T-helper 2 cell treated with Interferon-gamma antibody and Interleukin-4, amounts not matched to agents 5 μg/mL and 100 μg/mL, for 36 hours (primary cell): Measurements from ENCODE around the gene NPAS3.

ENCODE experiments used
- DNase-seq: peaks from one replicate; pipeline ENCODE4 v3.0.0; 2021; ENCODE audit warnings: low spot score
- H3K27ac Mint-ChIP-seq: one replicate; pipeline ENCODE4 v1.8.0; 2021; ENCODE audit warnings: mild to moderate bottlenecking, mixed read lengths
- H3K27me3 Mint-ChIP-seq: one replicate; pipeline ENCODE4 v1.8.0; 2021; ENCODE audit warnings: low read depth, mixed read lengths
- H3K36me3 Mint-ChIP-seq: one replicate; pipeline ENCODE4 v1.8.0; 2021; ENCODE audit warnings: low read depth, mixed read lengths
- H3K4me1 Mint-ChIP-seq: one replicate; pipeline ENCODE4 v1.8.0; 2021; ENCODE audit warnings: low read depth, mixed read lengths
- H3K4me3 Mint-ChIP-seq: one replicate; pipeline ENCODE4 v1.8.0; 2022; ENCODE audit warnings: mild to moderate bottlenecking, moderate library complexity, mixed read lengths
- H3K9me3 Mint-ChIP-seq: one replicate; pipeline ENCODE4 v1.8.0; 2021; ENCODE audit warnings: mixed read lengths

The NPAS3 gene

DNA sequence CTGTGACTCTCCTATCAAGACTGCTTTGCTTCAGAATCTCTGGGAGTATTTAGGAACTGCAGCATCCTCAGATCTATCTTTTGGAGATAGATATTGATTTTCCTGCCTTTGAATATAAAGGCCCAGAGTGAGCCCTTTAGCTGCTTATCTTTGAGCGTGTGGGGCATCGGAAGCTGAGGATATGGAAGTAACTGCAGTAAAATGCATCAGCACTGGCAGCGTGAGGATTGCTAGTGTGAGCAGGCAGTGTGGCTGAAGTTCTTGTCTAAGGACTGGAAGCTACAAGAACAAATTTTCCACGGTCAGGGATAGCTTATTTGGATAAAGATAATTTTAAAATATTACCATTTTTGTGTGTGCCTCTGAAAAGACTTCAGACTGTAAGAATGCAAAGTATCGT is 474.7 kb downstream of the NPAS3 start:
- Mint-ChIP-seq H3K27me3 (peaks cover 5% of the 10 kb centered on the region), H3K4me3 (no peak overlapping the region), H3K9me3 (no peaks in the 10 kb centered on the region), H3K4me1 (no peaks in the 10 kb centered on the region), H3K36me3 (no peaks in the 10 kb centered on the region), H3K27ac (no peak overlapping the region)
- no peak for DNase-seq

DNA sequence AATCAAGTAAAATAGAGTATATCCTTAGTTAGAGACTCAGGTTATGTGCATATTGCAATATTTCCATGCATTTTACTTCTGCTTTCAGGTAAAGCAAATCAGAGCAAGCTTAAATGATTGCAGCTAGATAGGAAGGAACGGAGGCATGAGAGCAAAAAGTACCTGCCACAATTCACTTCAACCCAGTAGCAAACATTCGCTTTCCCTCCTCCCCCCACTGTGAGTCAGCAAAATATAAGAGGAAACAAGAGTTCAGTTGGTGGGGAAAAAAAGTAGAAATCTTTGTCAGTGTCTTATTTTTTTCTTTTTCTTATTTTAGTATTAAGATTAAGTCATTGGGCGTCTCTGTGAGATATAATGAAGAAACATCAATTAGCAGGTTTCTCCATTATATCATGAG is 475.4 kb downstream of the NPAS3 start:
- Mint-ChIP-seq H3K4me1 (no peaks in the 10 kb centered on the region), H3K27me3 (peaks cover 5% of the 10 kb centered on the region), H3K4me3 (no peak overlapping the region), H3K36me3 (no peaks in the 10 kb centered on the region), H3K9me3 (no peaks in the 10 kb centered on the region), H3K27ac (no peak overlapping the region)
- DNase-seq = no peak

DNA sequence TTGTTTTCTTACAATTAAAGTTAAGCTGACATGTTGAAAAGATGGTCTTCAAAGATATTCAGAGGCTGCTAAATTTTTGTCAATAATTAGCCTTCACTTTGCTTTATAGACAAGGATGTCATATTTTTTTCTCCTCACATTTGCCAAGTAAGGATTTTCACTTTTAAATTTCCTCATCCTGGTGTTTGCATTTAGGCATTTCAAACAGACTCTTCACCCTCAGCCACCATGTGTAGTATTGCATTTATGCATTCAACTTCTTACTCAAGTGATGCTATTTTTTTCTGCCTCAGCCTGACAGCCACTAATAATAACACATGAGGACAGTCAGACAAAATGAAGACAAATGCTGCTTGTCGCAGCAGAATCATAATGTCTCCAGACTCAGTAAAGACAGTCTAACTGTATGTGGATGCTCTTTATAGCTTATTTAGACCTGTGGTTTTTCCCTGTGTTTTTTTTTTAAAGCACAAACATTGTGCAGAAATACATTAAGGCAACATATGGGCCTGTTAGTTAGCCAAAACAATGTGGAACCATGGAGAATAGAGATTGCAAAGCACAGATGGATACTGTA is 481.5 kb downstream of the NPAS3 start:
- H3K4me1 Mint-ChIP-seq = no peaks in the 10 kb centered on the region
- H3K9me3 Mint-ChIP-seq = no peaks in the 10 kb centered on the region
- H3K36me3 Mint-ChIP-seq = no peaks in the 10 kb centered on the region
- no peak overlapping the region for H3K27ac Mint-ChIP-seq
- H3K27me3 Mint-ChIP-seq = no peaks in the 10 kb centered on the region
- H3K4me3 Mint-ChIP-seq = no peak overlapping the region
- no peak for DNase-seq

DNA sequence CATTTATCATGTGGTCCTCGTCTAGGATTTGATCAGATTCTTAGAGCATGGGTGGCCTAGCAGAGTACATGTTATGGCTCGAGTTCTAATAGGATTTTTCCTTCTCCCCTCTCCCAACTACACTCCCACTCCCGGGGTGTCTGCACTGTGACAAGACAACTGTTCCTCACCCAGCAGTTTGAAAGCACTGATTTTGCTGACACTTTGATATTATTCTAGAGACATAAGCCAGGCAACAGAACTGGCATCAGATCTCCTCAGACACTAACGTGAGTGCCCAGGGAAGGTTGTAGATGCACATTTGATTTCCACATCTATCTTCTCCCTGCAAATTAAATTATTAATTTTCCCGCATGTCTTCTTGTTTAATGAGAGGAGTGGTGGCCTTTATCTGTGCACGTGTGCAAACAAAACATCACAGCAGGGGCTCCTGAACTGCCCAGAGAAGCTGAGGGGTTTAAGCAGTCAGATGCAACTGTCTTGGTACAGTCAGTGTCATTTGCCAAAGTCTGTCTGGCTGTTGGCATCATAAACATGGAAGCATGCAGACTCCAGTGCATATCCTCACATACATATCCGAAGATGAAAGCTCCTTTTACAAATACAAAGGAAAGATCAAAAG is 491.8 kb downstream of the NPAS3 start:
- Mint-ChIP-seq H3K27ac (no peak overlapping the region), H3K27me3 (no peaks in the 10 kb centered on the region), H3K4me3 (no peak overlapping the region), H3K9me3 (no peaks in the 10 kb centered on the region), H3K36me3 (no peaks in the 10 kb centered on the region), H3K4me1 (no peaks in the 10 kb centered on the region)
- DNase-seq = no peak

DNA sequence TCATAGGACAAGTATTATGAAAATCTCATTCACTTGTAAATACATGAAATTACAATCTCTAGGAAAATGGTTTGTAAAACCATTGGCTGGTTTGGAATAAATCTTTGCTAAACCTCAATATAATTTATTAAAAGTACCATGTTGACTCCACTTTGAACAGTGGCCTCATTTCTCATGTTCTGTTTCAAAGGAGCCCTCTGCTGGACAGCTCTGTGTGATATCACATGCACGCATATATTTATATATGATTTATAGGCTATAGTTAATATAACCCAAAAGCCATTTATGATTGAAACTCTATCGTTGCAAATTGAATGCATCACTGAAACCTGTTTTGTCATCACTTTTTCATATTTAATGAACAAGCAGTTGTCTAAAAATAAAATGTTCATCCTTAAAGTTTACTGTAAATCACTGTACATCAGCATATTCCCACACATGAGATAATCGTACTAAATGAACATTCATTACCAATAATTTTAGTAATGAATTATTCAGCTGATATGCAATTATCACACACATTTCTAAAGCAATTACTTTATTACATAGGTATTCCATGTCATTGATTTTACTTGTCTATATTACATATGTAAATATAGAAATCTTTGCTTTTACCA is 493.8 kb downstream of the NPAS3 start:
- Mint-ChIP-seq H3K4me1 (peaks cover 12% of the 10 kb centered on the region), H3K9me3 (no peaks in the 10 kb centered on the region), H3K27ac (no peak overlapping the region), H3K4me3 (no peak overlapping the region), H3K27me3 (no peaks in the 10 kb centered on the region), H3K36me3 (no peaks in the 10 kb centered on the region)
- DNase-seq = no peak

DNA sequence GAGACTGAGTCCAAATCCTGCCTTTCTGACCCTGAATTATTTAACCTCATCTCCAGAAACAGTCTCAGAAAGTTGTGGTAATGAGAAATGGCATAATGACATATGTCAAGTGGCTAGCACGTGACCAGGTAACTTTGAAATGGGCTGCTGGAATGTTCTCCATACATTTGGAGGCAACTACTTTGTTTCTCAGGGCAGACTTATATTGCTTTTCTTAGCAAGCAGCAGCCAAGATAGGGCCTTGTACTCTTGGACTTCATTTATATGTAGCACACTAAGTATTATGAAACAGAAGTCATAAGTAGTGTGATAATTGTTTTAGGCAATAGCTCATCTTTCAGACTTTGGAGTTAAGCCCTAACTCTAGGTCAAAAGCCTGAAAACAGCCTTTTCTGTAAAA is 494.7 kb downstream of the NPAS3 start:
- Mint-ChIP-seq H3K4me3 (no peak overlapping the region), H3K27me3 (no peaks in the 10 kb centered on the region), H3K36me3 (no peaks in the 10 kb centered on the region), H3K27ac (no peak overlapping the region), H3K9me3 (no peaks in the 10 kb centered on the region), H3K4me1 (peaks cover 12% of the 10 kb centered on the region)
- no peak for DNase-seq

DNA sequence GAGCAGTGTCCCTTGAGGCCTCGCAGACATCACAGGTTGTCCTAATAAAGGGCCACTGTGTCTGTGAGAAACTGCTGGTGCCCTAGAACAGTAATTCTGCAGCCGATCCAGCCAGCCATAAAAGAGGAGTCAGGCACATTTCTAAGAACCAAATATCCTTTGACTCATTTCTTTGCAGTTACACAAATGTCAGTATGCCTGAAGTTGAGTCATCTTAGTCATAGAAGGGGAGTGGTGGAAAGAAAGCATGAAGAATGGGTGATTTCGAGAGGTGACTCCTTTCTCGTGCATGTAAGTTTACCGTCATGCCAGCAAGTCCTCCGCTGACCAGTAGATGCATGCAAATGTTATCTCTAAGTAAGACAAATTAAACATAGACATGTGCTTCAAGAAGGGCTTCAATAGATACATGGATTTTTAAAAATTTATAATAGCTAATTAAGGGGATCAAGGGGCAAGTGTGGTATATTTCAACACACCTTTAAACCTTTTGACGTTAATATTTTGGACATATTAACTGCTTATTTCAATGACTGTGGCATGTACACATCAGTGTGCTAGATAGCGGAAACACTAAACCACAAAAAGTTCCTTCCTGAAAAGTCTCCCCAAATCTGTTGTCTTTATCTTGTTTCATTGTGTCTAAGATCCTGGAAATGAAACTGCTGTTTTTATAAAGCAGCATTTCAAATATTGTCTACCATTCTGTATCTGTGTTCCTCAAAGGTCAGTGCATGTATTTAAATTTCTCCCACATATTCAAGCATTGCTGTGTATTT is 497.4 kb downstream of the NPAS3 start:
- H3K36me3 Mint-ChIP-seq = no peaks in the 10 kb centered on the region
- H3K27ac Mint-ChIP-seq = no peak overlapping the region
- peak overlapping the region; percentile 15 for H3K4me3 Mint-ChIP-seq
- H3K4me1 Mint-ChIP-seq = peaks cover 12% of the 10 kb centered on the region
- peak; percentile 6 for DNase-seq
- no peaks in the 10 kb centered on the region for H3K9me3 Mint-ChIP-seq
- no peaks in the 10 kb centered on the region for H3K27me3 Mint-ChIP-seq

DNA sequence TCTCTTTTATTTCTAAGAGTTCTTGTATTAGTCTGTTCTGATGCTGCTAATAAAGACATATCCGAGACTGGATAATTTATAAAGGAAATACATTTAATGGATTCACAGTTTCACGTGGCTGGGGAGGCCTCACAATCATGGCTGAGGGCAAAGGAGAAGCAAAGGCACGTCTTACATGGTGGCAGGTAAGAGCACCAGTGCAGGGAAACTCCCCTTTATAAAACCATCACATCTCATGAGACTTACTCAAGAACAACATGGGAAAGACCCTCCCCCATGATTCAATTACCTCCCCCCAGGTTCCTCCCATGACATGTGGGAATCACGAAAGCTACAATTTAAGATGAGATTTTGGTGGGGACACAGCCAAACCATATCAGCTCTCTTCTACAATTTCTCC is 503.0 kb downstream of the NPAS3 start:
- H3K27me3 Mint-ChIP-seq = no peaks in the 10 kb centered on the region
- H3K4me1 Mint-ChIP-seq = peaks cover 2% of the 10 kb centered on the region
- H3K36me3 Mint-ChIP-seq = no peaks in the 10 kb centered on the region
- H3K4me3 Mint-ChIP-seq = no peak overlapping the region
- no peak for DNase-seq
- H3K27ac Mint-ChIP-seq = no peak overlapping the region
- H3K9me3 Mint-ChIP-seq = peaks cover 7% of the 10 kb centered on the region

DNA sequence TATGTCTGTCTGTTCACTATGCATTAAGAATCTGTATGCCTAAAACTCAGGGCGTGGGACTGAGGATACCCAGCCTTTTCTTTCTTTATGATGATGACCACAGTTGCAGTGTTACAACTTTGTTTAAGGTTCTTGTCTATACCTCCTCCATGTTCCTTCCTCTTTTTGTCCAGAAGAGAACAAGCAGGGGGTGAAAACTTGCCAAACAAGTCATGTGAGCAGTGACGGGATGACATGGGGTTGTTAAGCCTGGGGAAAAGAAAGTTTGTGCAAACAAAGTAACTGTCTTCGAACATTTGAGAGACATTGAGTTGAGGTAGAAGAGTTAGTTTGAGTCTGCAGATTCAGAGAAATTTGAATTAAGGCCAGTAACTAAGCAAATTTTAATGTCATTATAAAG is 505.5 kb downstream of the NPAS3 start:
- no peaks in the 10 kb centered on the region for H3K36me3 Mint-ChIP-seq
- no peaks in the 10 kb centered on the region for H3K4me1 Mint-ChIP-seq
- DNase-seq = no peak
- no peak overlapping the region for H3K27ac Mint-ChIP-seq
- H3K9me3 Mint-ChIP-seq = peaks cover 7% of the 10 kb centered on the region
- H3K4me3 Mint-ChIP-seq = no peak overlapping the region
- H3K27me3 Mint-ChIP-seq = no peaks in the 10 kb centered on the region

DNA sequence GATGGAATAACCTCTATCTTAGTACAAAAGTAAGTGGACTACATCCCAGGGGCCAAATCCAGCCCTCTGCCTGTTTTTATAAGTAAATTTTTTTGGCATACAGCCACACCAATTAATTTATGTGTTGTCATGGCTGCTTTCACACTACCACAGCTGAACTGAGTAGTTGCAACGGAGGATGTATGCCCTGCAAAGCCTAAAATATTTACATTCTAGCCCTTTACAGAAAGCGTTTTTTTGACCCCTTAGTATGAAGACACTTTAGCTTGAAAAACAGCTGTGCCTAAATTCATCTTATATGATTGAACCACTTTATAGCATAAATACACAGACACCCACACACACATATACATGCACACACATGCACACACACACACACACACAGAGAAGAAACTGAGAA is 510.6 kb downstream of the NPAS3 start:
- H3K9me3 Mint-ChIP-seq = no peaks in the 10 kb centered on the region
- no peaks in the 10 kb centered on the region for H3K36me3 Mint-ChIP-seq
- H3K27me3 Mint-ChIP-seq = no peaks in the 10 kb centered on the region
- no peak for DNase-seq
- H3K4me3 Mint-ChIP-seq = no peak overlapping the region
- H3K4me1 Mint-ChIP-seq = peaks cover under 1% of the 10 kb centered on the region
- H3K27ac Mint-ChIP-seq = no peak overlapping the region

DNA sequence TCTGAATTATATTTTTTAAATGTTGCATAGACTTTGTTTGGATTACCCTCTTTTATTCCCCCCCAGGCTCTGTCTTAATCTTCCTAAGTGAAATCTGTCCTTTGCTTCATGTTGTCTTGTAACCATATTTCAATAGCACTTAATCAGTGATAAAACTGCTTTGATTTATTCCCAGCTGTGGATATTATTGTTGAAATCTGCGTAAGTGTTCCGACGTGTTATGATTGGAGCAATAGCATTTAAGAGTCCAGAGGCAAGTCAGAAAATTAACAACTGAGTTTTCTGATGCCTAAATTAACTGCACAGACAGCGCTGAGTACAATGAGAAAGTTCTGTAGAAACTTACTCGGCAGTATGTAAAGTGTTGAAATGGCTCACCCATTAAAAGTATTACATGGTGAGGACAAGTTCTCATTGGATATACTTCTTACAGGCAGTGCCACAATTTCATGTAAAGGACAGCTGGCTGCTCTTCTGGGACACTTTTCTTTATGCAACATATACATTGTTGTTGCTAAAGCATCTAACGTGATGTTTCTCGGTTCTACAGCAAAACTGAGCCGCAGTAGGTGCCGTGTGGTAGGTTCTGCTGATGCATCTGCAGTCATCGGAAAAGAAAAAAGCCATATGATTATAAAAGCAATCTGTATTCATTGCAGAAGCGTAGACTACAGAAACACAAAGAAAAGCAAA is 511.2 kb downstream of the NPAS3 start:
- Mint-ChIP-seq H3K4me1 (peaks cover 2% of the 10 kb centered on the region), H3K36me3 (no peaks in the 10 kb centered on the region), H3K27me3 (no peaks in the 10 kb centered on the region), H3K27ac (no peak overlapping the region), H3K4me3 (no peak overlapping the region), H3K9me3 (no peaks in the 10 kb centered on the region)
- no peak for DNase-seq

DNA sequence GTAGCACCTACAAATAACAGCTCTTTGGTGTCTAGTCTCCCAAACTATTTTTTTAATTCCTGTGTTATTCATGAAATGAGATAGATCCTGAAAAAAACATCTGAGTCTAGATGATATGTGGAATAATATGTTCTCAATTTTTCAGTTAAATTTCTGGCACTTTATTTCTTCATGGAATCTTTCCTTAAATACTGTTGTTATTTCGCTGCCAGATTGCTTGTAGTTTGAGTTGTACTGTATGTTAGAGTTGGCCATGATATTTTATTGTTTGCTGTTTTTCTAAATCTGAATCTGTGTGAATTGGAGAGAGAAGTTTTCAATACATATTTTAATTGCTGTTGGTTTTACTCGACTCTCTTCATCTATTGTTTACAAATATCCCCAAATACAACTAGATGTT is 511.7 kb downstream of the NPAS3 start:
- Mint-ChIP-seq H3K4me3 (no peak overlapping the region), H3K4me1 (peaks cover 2% of the 10 kb centered on the region), H3K27ac (no peak overlapping the region), H3K36me3 (no peaks in the 10 kb centered on the region), H3K9me3 (no peaks in the 10 kb centered on the region), H3K27me3 (no peaks in the 10 kb centered on the region)
- DNase-seq = no peak

DNA sequence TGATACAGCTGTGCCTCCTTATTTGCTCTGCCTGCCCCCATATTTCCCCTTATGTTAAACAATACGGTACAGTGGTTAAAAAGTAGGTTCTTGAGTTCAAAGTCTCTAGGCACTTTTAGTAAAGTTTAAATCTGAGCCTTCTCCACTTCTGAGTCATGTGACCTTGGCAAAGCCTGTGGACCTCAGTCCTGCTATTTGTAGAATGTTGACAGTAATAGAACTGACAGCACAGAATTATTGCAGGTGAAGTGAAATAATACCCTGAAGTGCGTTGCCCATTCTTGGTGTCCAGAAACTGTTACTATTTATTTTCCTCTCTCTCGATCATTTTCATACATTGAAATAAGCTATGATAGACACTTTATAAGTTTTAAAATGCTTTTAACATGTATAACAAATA is 512.5 kb downstream of the NPAS3 start:
- no peaks in the 10 kb centered on the region for H3K36me3 Mint-ChIP-seq
- H3K27me3 Mint-ChIP-seq = no peaks in the 10 kb centered on the region
- H3K4me1 Mint-ChIP-seq = peaks cover 2% of the 10 kb centered on the region
- H3K27ac Mint-ChIP-seq = no peak overlapping the region
- no peak overlapping the region for H3K4me3 Mint-ChIP-seq
- no peak for DNase-seq
- no peaks in the 10 kb centered on the region for H3K9me3 Mint-ChIP-seq

DNA sequence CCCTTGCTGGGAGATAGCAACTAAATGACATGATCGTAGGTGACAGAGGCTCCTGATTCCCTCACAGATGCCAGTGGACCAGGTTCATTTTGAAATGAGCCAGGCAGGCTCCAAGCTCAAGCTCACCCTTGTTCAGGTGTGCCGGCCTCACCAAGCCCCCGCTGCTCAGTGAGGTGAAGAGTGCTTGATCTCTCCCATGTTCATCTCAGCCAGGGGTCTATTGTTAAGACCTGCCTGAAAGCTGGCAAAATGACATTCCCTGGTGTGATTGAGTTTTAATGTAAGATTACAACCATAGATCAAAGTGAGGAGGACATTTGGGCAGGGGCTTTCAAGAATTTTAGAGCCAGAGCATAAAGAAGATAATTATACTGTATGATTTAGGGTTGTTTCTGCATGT is 514.3 kb downstream of the NPAS3 start:
- H3K4me1 Mint-ChIP-seq = peaks cover 2% of the 10 kb centered on the region
- H3K4me3 Mint-ChIP-seq = no peak overlapping the region
- no peak for DNase-seq
- H3K36me3 Mint-ChIP-seq = no peaks in the 10 kb centered on the region
- no peaks in the 10 kb centered on the region for H3K9me3 Mint-ChIP-seq
- H3K27me3 Mint-ChIP-seq = no peaks in the 10 kb centered on the region
- H3K27ac Mint-ChIP-seq = no peak overlapping the region
